ENCODE measurements around the gene RTL1. TPM values are rescaled to one million over a fixed set of nuclear protein-coding genes. Genes with fewer than 3 reads are reported as not detected.

Gene RTL1
- total RNA-seq, 1 experiment from 2014 or later = 0.24 TPM

DNA sequence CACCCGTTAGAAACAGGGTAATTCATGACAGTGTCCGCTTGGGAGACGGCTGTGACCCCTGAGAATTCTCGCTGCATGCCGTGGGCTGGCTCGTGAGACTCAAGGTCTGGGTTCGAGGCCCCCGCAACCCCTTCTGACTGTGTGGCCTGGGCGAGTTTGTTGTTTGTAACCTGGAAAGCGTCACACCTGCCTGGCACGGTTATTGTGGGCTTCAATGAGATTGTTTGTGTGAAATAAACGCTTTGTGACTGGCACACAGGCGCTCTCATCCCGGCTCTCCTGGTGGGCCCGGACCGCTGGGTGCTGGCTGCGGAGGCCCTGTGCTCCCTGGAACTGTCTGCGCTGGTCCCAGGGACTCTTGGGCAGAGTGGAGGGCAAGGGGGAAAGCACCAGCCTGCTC lies 43.7 kb downstream of the RTL1 start:
- TF ChIP-seq, protein P1, sequence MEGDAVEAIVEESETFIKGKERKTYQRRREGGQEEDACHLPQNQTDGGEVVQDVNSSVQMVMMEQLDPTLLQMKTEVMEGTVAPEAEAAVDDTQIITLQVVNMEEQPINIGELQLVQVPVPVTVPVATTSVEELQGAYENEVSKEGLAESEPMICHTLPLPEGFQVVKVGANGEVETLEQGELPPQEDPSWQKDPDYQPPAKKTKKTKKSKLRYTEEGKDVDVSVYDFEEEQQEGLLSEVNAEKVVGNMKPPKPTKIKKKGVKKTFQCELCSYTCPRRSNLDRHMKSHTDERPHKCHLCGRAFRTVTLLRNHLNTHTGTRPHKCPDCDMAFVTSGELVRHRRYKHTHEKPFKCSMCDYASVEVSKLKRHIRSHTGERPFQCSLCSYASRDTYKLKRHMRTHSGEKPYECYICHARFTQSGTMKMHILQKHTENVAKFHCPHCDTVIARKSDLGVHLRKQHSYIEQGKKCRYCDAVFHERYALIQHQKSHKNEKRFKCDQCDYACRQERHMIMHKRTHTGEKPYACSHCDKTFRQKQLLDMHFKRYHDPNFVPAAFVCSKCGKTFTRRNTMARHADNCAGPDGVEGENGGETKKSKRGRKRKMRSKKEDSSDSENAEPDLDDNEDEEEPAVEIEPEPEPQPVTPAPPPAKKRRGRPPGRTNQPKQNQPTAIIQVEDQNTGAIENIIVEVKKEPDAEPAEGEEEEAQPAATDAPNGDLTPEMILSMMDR (IDR thresholded peaks at IDR 0.05; ENCODE audit: unreplicated experiment) = no peak
- intact Hi-C loops (cut with micrococcal nuclease; ENCODE audit: unreplicated experiment) = loop anchor here (10.0 kb wide), 1 partner anchor 195 kb away; no protein-coding TSS in a partner anchor
- Mint-ChIP-seq H3K36me3 (ENCODE audit: insufficient read depth, unreplicated experiment) (no peaks in the 10 kb centered on the region), H3K27me3 (ENCODE audit: unreplicated experiment) (no peaks in the 10 kb centered on the region), H3K4me3 (ENCODE audit: low read depth, unreplicated experiment) (no peak overlapping the region), H3K4me1 (ENCODE audit: low read depth, unreplicated experiment) (no peaks in the 10 kb centered on the region), H3K27ac (ENCODE audit: unreplicated experiment) (no peak overlapping the region), H3K9me3 (ENCODE audit: low read depth, unreplicated experiment) (peaks cover 2% of the 10 kb centered on the region)
- no TSS peak for BruUV-seq (replicated peaks)
- DNase-seq = no peak
- CTCF ChIA-PET = no interaction called here

DNA sequence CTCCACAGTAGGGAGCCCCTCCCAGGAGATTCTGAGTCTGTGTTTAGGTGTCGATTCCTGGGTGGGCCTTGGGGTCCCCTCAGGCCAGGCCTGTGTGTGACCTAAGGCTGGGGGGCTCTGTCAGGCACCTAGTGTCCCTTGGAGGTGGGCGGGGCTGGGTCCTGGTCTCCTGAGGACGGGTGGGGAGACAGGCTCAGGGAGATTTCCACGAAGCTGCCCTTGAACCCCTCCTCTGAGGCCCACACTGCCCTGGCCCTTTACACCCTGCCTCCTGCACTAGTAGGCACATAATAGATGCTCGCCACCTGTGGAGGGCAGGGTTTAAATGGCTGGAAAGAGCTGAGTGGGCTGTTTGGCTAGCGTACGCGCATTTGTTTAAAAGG lies 44.7 kb downstream of the RTL1 start:
- Mint-ChIP-seq H3K4me1 (ENCODE audit: low read depth, unreplicated experiment) (no peaks in the 10 kb centered on the region), H3K9me3 (ENCODE audit: low read depth, unreplicated experiment) (peaks cover 2% of the 10 kb centered on the region), H3K4me3 (ENCODE audit: low read depth, unreplicated experiment) (no peak overlapping the region), H3K36me3 (ENCODE audit: insufficient read depth, unreplicated experiment) (no peaks in the 10 kb centered on the region), H3K27me3 (ENCODE audit: unreplicated experiment) (no peaks in the 10 kb centered on the region), H3K27ac (ENCODE audit: unreplicated experiment) (no peak overlapping the region)
- TF ChIP-seq, protein P1 (IDR thresholded peaks at IDR 0.05; ENCODE audit: unreplicated experiment) = no peak
- DNase-seq = no peak
- intact Hi-C loops (cut with micrococcal nuclease; ENCODE audit: unreplicated experiment) = loop anchor here (10.0 kb wide), 1 partner anchor 196 kb away; no protein-coding TSS in a partner anchor
- CTCF ChIA-PET = no interaction called here
- BruUV-seq (replicated peaks) = no TSS peak

DNA sequence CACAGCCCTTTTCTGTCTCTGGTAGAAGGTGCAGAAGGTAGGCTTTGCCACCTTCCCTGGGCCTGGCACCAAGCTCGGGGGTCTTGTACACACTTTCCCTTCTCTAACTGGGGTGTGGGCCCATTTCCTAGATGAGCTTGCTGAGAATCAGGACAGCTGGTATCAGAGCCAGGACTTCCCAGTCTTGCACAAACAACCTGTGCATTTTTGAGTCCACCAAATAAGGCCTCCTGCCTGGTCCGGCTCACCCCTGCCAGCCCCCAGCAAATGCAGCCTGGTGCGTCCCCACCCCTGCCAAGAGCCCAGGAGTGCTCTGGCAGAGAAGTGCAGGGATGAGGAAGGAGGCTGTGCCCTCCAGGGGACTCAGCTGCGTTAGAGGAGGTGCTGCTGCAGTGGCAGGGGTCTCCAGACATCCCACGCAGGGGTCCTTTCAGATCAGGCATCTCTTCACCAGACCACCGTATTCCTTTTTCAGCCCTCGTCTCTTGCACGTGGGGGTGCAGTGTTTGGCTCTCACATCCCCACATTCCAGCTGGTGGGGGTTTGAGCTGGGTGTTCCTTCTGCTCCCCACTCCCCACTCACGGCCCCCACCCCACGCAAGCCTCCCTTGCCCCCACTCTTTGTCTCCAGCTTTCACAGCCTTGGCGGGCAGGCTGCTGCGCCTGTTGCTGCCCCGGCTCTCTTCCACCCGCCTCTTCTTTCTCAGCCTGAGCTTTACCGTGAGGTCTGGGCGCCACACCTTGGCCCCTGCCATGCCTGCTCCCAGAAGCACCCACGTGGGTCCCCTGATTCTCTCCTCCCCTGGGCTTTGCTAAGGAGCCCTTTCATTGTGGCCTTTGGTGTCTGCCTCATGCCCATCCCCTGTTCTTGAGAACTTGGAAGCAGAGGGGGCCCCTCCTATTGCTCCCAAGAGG lies 45.3 kb downstream of the RTL1 start:
- BruUV-seq (replicated peaks) = no TSS peak
- H3K4me1 Mint-ChIP-seq (ENCODE audit: low read depth, unreplicated experiment) = no peaks in the 10 kb centered on the region
- no peak for DNase-seq
- H3K27me3 Mint-ChIP-seq (ENCODE audit: unreplicated experiment) = no peaks in the 10 kb centered on the region
- TF ChIP-seq, protein P1 (IDR thresholded peaks at IDR 0.05; ENCODE audit: unreplicated experiment) = no peak
- peaks cover 2% of the 10 kb centered on the region for H3K9me3 Mint-ChIP-seq (ENCODE audit: low read depth, unreplicated experiment)
- no peaks in the 10 kb centered on the region for H3K36me3 Mint-ChIP-seq (ENCODE audit: insufficient read depth, unreplicated experiment)
- intact Hi-C loops (cut with micrococcal nuclease; ENCODE audit: unreplicated experiment) = loop anchor here (10.0 kb wide), 1 partner anchor 197 kb away; no protein-coding TSS in a partner anchor
- H3K4me3 Mint-ChIP-seq (ENCODE audit: low read depth, unreplicated experiment) = no peak overlapping the region
- no peak overlapping the region for H3K27ac Mint-ChIP-seq (ENCODE audit: unreplicated experiment)
- CTCF ChIA-PET = no interaction called here

DNA sequence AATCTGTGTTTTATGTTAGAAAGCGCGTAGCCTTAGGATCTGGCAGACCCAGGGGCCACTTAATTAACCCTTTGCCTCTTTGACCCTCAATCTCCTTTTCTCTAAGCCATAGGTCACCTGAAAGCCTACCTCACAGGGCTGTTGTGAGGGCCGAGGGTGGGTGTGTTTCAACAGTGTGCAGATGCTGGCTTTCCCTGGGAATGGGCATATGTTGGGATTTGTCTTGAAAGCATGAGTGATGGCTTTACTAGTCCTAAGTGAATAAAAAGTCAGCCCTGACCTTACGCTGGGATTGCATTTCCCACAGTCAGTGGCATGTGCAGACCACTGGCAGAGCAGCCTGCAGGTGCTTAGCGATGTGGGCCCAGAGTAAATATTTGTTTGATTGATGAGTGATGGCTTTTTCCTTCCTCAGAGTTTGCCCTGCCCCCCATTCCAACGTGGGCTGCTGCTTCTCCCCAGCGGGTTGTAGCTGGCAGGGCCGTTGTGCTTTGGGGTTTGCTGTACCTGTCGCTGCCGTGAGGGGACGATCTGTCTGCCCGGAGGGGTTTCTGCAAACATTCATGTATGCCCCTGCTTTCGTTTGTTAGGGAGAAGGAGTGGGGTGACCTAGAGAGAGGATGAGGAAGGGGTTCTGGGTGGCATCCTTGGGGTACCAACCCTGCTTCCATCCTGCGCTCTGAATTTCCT lies 46.1 kb downstream of the RTL1 start:
- Mint-ChIP-seq H3K4me1 (ENCODE audit: low read depth, unreplicated experiment) (no peaks in the 10 kb centered on the region), H3K4me3 (ENCODE audit: low read depth, unreplicated experiment) (no peak overlapping the region), H3K27me3 (ENCODE audit: unreplicated experiment) (no peaks in the 10 kb centered on the region), H3K27ac (ENCODE audit: unreplicated experiment) (no peak overlapping the region), H3K36me3 (ENCODE audit: insufficient read depth, unreplicated experiment) (no peaks in the 10 kb centered on the region), H3K9me3 (ENCODE audit: low read depth, unreplicated experiment) (peaks cover 2% of the 10 kb centered on the region)
- CTCF ChIA-PET = no interaction called here
- DNase-seq = no peak
- no TSS peak for BruUV-seq (replicated peaks)
- intact Hi-C loops (cut with micrococcal nuclease; ENCODE audit: unreplicated experiment) = loop anchor here (10.0 kb wide), 1 partner anchor 197 kb away; no protein-coding TSS in a partner anchor
- TF ChIP-seq, protein P1 (IDR thresholded peaks at IDR 0.05; ENCODE audit: unreplicated experiment) = no peak
